Keratinocyte (primary cell): ENCODE results near the gene ARHGAP24. TPM values are rescaled to one million over a fixed set of nuclear protein-coding genes. Genes with fewer than 3 reads are reported as not detected.

ENCODE experiments used
- DNase-seq: peaks from one replicate; pipeline ENCODE4 v3.0.0-alpha.2; 2011; ENCODE audit warnings: low read depth, missing footprints, low spot score
- FAIRE-seq: peaks from 2 replicates; lab custom pipeline; 2011; peaks lifted over from hg19 to GRCh38; lab: Jason Lieb, UNC
- H2AFZ ChIP-seq: 2 replicates; pipeline ENCODE4 v1.6.0; 2012; ENCODE audit warnings: low read length, control low read depth, inconsistent platforms; ENCODE audit not compliant: control insufficient read depth
- H3K27ac ChIP-seq: 2 replicates; pipeline ENCODE4 v1.5.1; 2011; ENCODE audit warnings: low read length; ENCODE audit not compliant: control insufficient read depth, insufficient read depth
- H3K27me3 ChIP-seq: 3 replicates; pipeline ENCODE4 v1.6.0; 2011; ENCODE audit warnings: low read length; ENCODE audit not compliant: control insufficient read depth, insufficient read depth; ENCODE audit errors: extremely low read depth
- H3K36me3 ChIP-seq, 2 experiments: 2 replicates in 1 of 2; 3 replicates in 1 of 2; pipeline ENCODE4 v1.5.1; 2011; ENCODE audit warnings: low read length in 2 of 2, mild to moderate bottlenecking in 1 of 2; ENCODE audit not compliant: control insufficient read depth in 2 of 2, insufficient read depth in 2 of 2; ENCODE audit errors: extremely low read depth in 1 of 2
- H3K4me1 ChIP-seq: 3 replicates; pipeline ENCODE4 v1.5.1; 2011; ENCODE audit warnings: low read length; ENCODE audit not compliant: control insufficient read depth, insufficient read depth; ENCODE audit errors: extremely low read depth
- H3K4me2 ChIP-seq: 3 replicates; pipeline ENCODE4 v1.6.0; 2011; ENCODE audit warnings: low read depth, low read length; ENCODE audit not compliant: control insufficient read depth, insufficient read depth; ENCODE audit errors: extremely low read depth
- H3K4me3 ChIP-seq, 3 experiments: fragments of 200-600 bp in 1 of 3; sonication (generic) in 1 of 3; 2 replicates in 2 of 3; 3 replicates in 1 of 3; pipeline ENCODE4 v1.5.1; 2011 to 2016; ENCODE audit warnings: low read length in 3 of 3, mild to moderate bottlenecking in 3 of 3, control low read depth in 2 of 3, inconsistent platforms in 1 of 3, low read depth in 1 of 3, mixed read lengths in 1 of 3, mixed run types in 1 of 3, moderate library complexity in 1 of 3; ENCODE audit not compliant: control insufficient read depth in 2 of 3, insufficient read depth in 2 of 3; ENCODE audit errors: extremely low read depth in 1 of 3
- H3K79me2 ChIP-seq: 2 replicates; pipeline ENCODE4 v1.6.0; 2012; ENCODE audit warnings: low read length; ENCODE audit not compliant: control insufficient read depth, insufficient read depth
- H3K9ac ChIP-seq: 3 replicates; pipeline ENCODE4 v1.6.0; 2011; ENCODE audit warnings: low read length; ENCODE audit not compliant: control insufficient read depth, insufficient read depth; ENCODE audit errors: extremely low read depth
- H3K9me1 ChIP-seq: 3 replicates; pipeline ENCODE4 v1.6.0; 2011; ENCODE audit warnings: low read length; ENCODE audit not compliant: control insufficient read depth, insufficient read depth; ENCODE audit errors: extremely low read depth
- H3K9me3 ChIP-seq: 2 replicates; pipeline ENCODE4 v1.5.1; 2012; ENCODE audit warnings: low read depth, low read length; ENCODE audit not compliant: control insufficient read depth
- H4K20me1 ChIP-seq: 3 replicates; pipeline ENCODE4 v1.6.0; 2011; ENCODE audit warnings: low read length; ENCODE audit not compliant: control insufficient read depth, insufficient read depth; ENCODE audit errors: extremely low read depth
- EZH2 ChIP-seq: IDR thresholded peaks from one replicate; pipeline ENCODE4 v1.6.1; 2012; ENCODE audit warnings: inconsistent platforms, mild to moderate bottlenecking, low read length, moderate library complexity
- dilution Hi-C: fragments of 300-500 bp; cut with MboI; formaldehyde crosslinking; loops from one replicate; pipeline ENCODE4 v1.7.0; 2020; ENCODE audit warnings: low sequenced_read_pairs; ENCODE audit not compliant: extremely low pct_ligation_motif_present
- polyA plus RNA-seq, 5 experiments: library from polyadenylated mRNA; depleted of rRNA in 3 of 5; stranded (reverse) in 3 of 5; stranded (forward) in 1 of 5; unstranded in 1 of 5; fragments of >200 nt; gene quantifications; 1 replicate in 1 of 5; 2 replicates in 3 of 5; 3 replicates in 1 of 5; pipeline versions ENCODE4 v1.2.1 to v1.2.3, GENCODE V29; 2011 to 2012; ENCODE audit warnings: missing spikeins in 2 of 5, low read depth in 1 of 5, low replicate concordance in 1 of 5
- TF ChIP-seq, protein P1 (sequence below), 3 experiments: IDR thresholded peaks in 1 of 3; conservative IDR thresholded peaks in 1 of 3; optimal IDR thresholded peaks in 1 of 3; 2 replicates in 2 of 3; 3 replicates in 1 of 3; pipeline versions ENCODE3 to v1.5.1; 2011; ENCODE audit warnings: low read length in 3 of 3, mild to moderate bottlenecking in 3 of 3, moderate library complexity in 2 of 3, control low read depth in 1 of 3, inconsistent platforms in 1 of 3; ENCODE audit not compliant: insufficient read depth in 2 of 3; ENCODE audit errors: extremely low read depth in 1 of 3

The ARHGAP24 gene
- polyA plus RNA-seq, 1 donor (not counting 4 experiments of a cell fraction or from before 2014, with no cell fraction given): 0.87 TPM

DNA sequence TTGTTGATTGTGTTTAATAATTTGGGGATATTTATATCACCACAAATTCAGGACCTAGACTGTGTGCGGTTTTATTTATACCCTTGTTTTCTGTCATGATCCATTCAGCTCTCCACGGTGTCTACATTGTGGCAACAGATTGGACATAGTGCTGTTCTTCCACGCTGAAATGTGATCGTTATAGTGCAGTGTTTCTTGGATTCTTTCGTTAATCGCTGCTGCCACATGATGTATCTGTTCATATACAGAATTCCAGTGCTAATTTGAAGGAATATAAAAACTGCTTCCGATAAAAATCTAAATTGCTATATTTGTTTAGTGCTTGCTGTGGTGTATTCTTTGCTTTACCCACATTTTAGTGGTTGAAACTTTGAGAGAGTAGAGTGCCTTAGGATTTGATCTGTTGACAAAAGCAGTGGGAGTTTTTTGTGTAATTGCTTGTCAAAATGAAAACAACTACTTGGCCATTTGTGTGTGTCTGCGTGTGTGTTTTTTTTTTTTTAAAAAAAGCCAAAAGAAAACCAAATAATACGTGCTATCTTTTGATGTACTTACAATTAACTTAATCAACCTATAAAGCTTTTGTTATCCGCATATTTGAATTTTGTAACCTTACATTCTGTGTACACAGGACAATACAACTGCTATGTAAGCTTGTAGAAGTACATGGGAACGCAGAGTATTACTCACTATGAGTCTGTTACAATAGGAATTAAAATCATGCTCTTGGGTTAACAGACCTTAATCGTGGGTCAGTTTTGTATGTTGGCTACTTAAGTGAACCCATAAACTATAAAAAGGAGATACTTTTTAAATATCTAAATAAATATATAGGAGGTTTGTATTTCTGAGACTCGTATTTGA lies 353.3 kb downstream of the ARHGAP24 start:
- H3K36me3 ChIP-seq: no peaks in the 10 kb centered on the region
- H2AFZ ChIP-seq: no peak overlapping the region
- H3K9me3 ChIP-seq: no peaks in the 10 kb centered on the region
- H3K4me1 ChIP-seq: peaks cover 3% of the 10 kb centered on the region
- no peak overlapping the region for H3K4me3 ChIP-seq
- no peaks in the 10 kb centered on the region for H3K79me2 ChIP-seq
- no peak overlapping the region for H3K4me2 ChIP-seq
- DNase-seq (no peak), FAIRE-seq (no peak)
- no peaks in the 10 kb centered on the region for H3K27me3 ChIP-seq
- H4K20me1 ChIP-seq: no peaks in the 10 kb centered on the region
- no peak overlapping the region for H3K9ac ChIP-seq
- no peaks in the 10 kb centered on the region for H3K9me1 ChIP-seq
- dilution Hi-C loops: no loop called here
- TF ChIP-seq, protein P1, sequence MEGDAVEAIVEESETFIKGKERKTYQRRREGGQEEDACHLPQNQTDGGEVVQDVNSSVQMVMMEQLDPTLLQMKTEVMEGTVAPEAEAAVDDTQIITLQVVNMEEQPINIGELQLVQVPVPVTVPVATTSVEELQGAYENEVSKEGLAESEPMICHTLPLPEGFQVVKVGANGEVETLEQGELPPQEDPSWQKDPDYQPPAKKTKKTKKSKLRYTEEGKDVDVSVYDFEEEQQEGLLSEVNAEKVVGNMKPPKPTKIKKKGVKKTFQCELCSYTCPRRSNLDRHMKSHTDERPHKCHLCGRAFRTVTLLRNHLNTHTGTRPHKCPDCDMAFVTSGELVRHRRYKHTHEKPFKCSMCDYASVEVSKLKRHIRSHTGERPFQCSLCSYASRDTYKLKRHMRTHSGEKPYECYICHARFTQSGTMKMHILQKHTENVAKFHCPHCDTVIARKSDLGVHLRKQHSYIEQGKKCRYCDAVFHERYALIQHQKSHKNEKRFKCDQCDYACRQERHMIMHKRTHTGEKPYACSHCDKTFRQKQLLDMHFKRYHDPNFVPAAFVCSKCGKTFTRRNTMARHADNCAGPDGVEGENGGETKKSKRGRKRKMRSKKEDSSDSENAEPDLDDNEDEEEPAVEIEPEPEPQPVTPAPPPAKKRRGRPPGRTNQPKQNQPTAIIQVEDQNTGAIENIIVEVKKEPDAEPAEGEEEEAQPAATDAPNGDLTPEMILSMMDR (optimal IDR thresholded peaks at IDR 0.05 in 1 of 3, IDR thresholded peaks at IDR 0.05 in 1 of 3, conservative IDR thresholded peaks at IDR 0.05 in 1 of 3; ENCODE audit: extremely low read depth in 1 of 3, insufficient read depth in 2 of 3, low read length in 3 of 3): no peak
- TF ChIP-seq EZH2: no peak
- H3K27ac ChIP-seq: no peak overlapping the region

DNA sequence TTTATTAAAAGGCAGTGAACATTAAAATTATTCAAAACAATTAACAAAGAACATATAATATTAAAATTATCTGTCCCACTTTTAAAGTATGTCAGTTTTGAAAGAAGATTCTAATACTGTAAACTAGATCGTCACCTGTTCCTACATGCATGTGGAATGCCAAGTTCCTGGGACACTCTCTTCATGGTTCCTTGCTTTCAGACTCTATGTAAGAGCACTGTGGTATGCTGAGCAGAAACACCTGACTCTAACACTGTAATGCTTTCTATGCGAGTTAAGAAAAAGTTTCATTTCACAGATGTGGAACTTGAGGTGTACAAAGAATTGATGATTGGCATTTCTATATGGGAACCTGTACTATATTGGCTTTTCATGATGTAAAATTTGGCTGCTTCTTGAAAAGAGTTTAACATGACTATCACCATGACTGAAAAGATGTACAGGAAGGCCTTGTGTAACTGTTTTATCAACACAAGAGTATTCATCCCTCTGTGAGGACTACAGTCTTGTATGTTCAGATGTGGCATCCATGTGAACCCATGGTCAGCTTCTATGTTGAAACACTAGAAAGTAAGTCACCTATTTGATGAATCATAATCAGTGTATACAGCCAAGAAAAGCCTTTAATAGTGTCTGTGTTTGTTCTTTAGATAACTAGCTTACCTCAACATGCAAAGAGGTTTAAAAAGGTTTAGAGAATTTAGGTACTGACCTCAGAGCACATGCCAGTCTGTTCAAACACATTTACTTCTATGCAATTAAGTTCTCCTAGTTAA lies 354.5 kb downstream of the ARHGAP24 start:
- no peaks in the 10 kb centered on the region for H3K4me1 ChIP-seq
- H4K20me1 ChIP-seq: no peaks in the 10 kb centered on the region
- dilution Hi-C loops: no loop called here
- no peaks in the 10 kb centered on the region for H3K36me3 ChIP-seq
- no peak overlapping the region for H3K27ac ChIP-seq
- H3K9me3 ChIP-seq: no peaks in the 10 kb centered on the region
- TF ChIP-seq EZH2: no peak
- TF ChIP-seq, protein P1 (optimal IDR thresholded peaks at IDR 0.05 in 1 of 3, IDR thresholded peaks at IDR 0.05 in 1 of 3, conservative IDR thresholded peaks at IDR 0.05 in 1 of 3; ENCODE audit: extremely low read depth in 1 of 3, insufficient read depth in 2 of 3, low read length in 3 of 3): no peak
- H3K9ac ChIP-seq: no peak overlapping the region
- FAIRE-seq (no peak), DNase-seq (no peak)
- H3K27me3 ChIP-seq: no peaks in the 10 kb centered on the region
- H3K4me2 ChIP-seq: no peak overlapping the region
- no peaks in the 10 kb centered on the region for H3K79me2 ChIP-seq
- no peak overlapping the region for H2AFZ ChIP-seq
- no peak overlapping the region for H3K4me3 ChIP-seq
- no peaks in the 10 kb centered on the region for H3K9me1 ChIP-seq
